GM23338 (cell line): ENCODE data around the gene ESM1.

ENCODE experiments used
- CTCF ChIP-seq, 2 experiments: fragments of 200-600 bp in 1 of 2; sonication (generic) in 1 of 2; conservative IDR thresholded peaks; 2 replicates each; pipeline versions ENCODE4 v1.5.1 to v1.6.1; 2016 to 2017; ENCODE audit warnings: antibody characterized with exemption in 2 of 2, low read depth in 2 of 2, mild to moderate bottlenecking in 2 of 2, moderate library complexity in 1 of 2
- ETS1 ChIP-seq: IDR thresholded peaks from 2 replicates; pipeline ENCODE4 v1.6.1; 2016; ENCODE audit warnings: antibody characterized with exemption
- EZH2 ChIP-seq: fragments of 200-600 bp; sonication (generic); IDR thresholded peaks from one replicate; pipeline ENCODE4 v1.8.0; 2017; ENCODE audit warnings: antibody characterized with exemption, mild to moderate bottlenecking, low read depth; ENCODE audit not compliant: unreplicated experiment
- EZH2phosphoT487 ChIP-seq: fragments of 200-600 bp; sonication (generic); IDR thresholded peaks from one replicate; pipeline ENCODE4 v1.8.1; 2018; ENCODE audit warnings: antibody characterized with exemption; ENCODE audit not compliant: unreplicated experiment
- JUNB ChIP-seq: IDR thresholded peaks from one replicate; pipeline ENCODE4 v1.6.1; 2016; ENCODE audit warnings: antibody characterized with exemption; ENCODE audit not compliant: unreplicated experiment
- POLR2AphosphoS5 ChIP-seq: IDR thresholded peaks from 2 replicates; pipeline ENCODE4 v1.6.1; 2016; ENCODE audit warnings: antibody characterized with exemption, low read depth
- REST ChIP-seq: IDR thresholded peaks from one replicate; pipeline ENCODE4 v1.6.1; 2018; ENCODE audit warnings: antibody characterized with exemption; ENCODE audit not compliant: unreplicated experiment
- STAT1 ChIP-seq: IDR thresholded peaks from one replicate; pipeline ENCODE4 v1.6.1; 2016; ENCODE audit warnings: antibody characterized with exemption; ENCODE audit not compliant: unreplicated experiment
- ZNF114 ChIP-seq: fragments of 250-450 bp; sonication (Bioruptor Pico); IDR thresholded peaks from 2 replicates; pipeline ENCODE4 v1.5.0; 2020; ENCODE audit warnings: mild to moderate bottlenecking, moderate library complexity
- ZNF462 ChIP-seq: fragments of 250-450 bp; sonication (Bioruptor Pico); IDR thresholded peaks from 2 replicates; pipeline ENCODE4 v1.5.0; 2020; ENCODE audit warnings: mild to moderate bottlenecking, moderate library complexity

- TF ChIP-seq STAT1 (no peak), CTCF (conservative IDR thresholded peaks at IDR 0.05; ENCODE audit: low read depth in 2 of 2) (no peak), REST (no peak), EZH2 (no peak), EZH2phosphoT487 (no peak), POLR2AphosphoS5 (no peak), ZNF114 (CRISPR knock-in tag) (no peak), ZNF462 (CRISPR knock-in tag) (no peak), JUNB (no peak), ETS1 (no peak)
Measured at GRCh38 chr5:54994628-54995027, 9.2 kb upstream of the ESM1 start.
